GM19467 (cell line): ENCODE measurements around the gene ZFP91.

Source experiments
- ATAC-seq: cut with Tn5 transposase; IDR thresholded peaks from one replicate; pipeline ENCODE4 v1.9.1; 2021; ENCODE audit warnings: mild to moderate bottlenecking, moderate library complexity; ENCODE audit not compliant: unreplicated experiment

ZFP91 gene

GRCh38 chr11:58580311-58580710 lies 1.4 kb downstream of the ZFP91 start:
- ATAC-seq = no peak

- ATAC-seq = no peak
Measured at GRCh38 chr11:58582437-58582836, 3.6 kb downstream of the ZFP91 start.

GRCh38 chr11:58586998-58587397 lies 8.1 kb downstream of the ZFP91 start:
- no peak for ATAC-seq

- no peak for ATAC-seq
Measured at GRCh38 chr11:58591659-58592058, 12.8 kb downstream of the ZFP91 start.

- ATAC-seq = no peak
Measured at GRCh38 chr11:58592760-58593472, 14.1 kb downstream of the ZFP91 start.

- no peak for ATAC-seq
Measured at GRCh38 chr11:58594826-58595225, 16.0 kb downstream of the ZFP91 start.

- no peak for ATAC-seq
Measured at GRCh38 chr11:58596621-58597020, 17.8 kb downstream of the ZFP91 start.

GRCh38 chr11:58597486-58598144 lies 18.8 kb downstream of the ZFP91 start:
- ATAC-seq = no peak

GRCh38 chr11:58600510-58600909 lies 21.6 kb downstream of the ZFP91 start:
- no peak for ATAC-seq

- no peak for ATAC-seq
Measured at GRCh38 chr11:58606930-58607714, 28.3 kb downstream of the ZFP91 start.

GRCh38 chr11:58608331-58608730 lies 29.5 kb downstream of the ZFP91 start:
- no peak for ATAC-seq

- peak; percentile 46 for ATAC-seq
Measured at GRCh38 chr11:58609723-58610122, 30.9 kb downstream of the ZFP91 start.

GRCh38 chr11:58613228-58613627 lies 34.4 kb downstream of the ZFP91 start:
- no peak for ATAC-seq

- ATAC-seq = no peak
Measured at GRCh38 chr11:58615559-58615958, 36.7 kb downstream of the ZFP91 start.

- no peak for ATAC-seq
Measured at GRCh38 chr11:58616594-58616993, 37.7 kb downstream of the ZFP91 start.

- ATAC-seq = no peak
Measured at GRCh38 chr11:58617976-58618557, 39.2 kb downstream of the ZFP91 start.

- no peak for ATAC-seq
Measured at GRCh38 chr11:58621586-58622262, 42.9 kb downstream of the ZFP91 start.

- no peak for ATAC-seq
Measured at GRCh38 chr11:58622344-58622743, 43.5 kb downstream of the ZFP91 start, which contains the start of gene CNTF. Gene CNTF (plus strand): TSS chr11:58622665. CDS start chr11:58622753, 88 bp downstream.

GRCh38 chr11:58625086-58625485 lies 46.2 kb downstream of the ZFP91 start:
- ATAC-seq = no peak

GRCh38 chr11:58625826-58626460 lies 47.1 kb downstream of the ZFP91 start:
- no peak for ATAC-seq
